HEK293 (cell line): ENCODE measurements around the gene GSK3B.

Source experiments
- CTCF ChIA-PET: fragments of 350-600 bp; formaldehyde crosslinking; extraction: SDS; loops from one replicate; lab custom pipeline; 2021; ENCODE audit warnings: antibody characterized with exemption; lab: Yijun Ruan, JAX
- POLR2A ChIA-PET: fragments of 300-600 bp; formaldehyde crosslinking; extraction: SDS; loops from one replicate; lab custom pipeline; 2020; ENCODE audit warnings: antibody characterized with exemption, inconsistent platforms; lab: Yijun Ruan, JAX
- H3K27ac ChIP-seq: fragments of 200-500 bp; sonication (Bioruptor generic); 2 replicates; pipeline ENCODE4 v1.5.1; 2014; ENCODE audit warnings: low read depth, low read length, control low read depth, inconsistent platforms; ENCODE audit errors: extremely low read depth
- H3K36me3 ChIP-seq, 2 experiments: fragments of 200-500 bp in 1 of 2; sonication (Bioruptor generic) in 1 of 2; 1 replicate in 1 of 2; 2 replicates in 1 of 2; pipeline ENCODE4 v1.5.1; 2014 to 2017; ENCODE audit warnings: inconsistent platforms in 2 of 2, low read length in 2 of 2; ENCODE audit not compliant: control insufficient read depth in 2 of 2, insufficient read depth in 1 of 2
- H3K4me1 ChIP-seq: fragments of 200-500 bp; sonication (Bioruptor generic); 2 replicates; pipeline ENCODE4 v1.5.1; 2014; ENCODE audit warnings: mild to moderate bottlenecking, low read length, inconsistent platforms; ENCODE audit not compliant: control insufficient read depth, insufficient read depth
- H3K4me3 ChIP-seq: 2 replicates; pipeline ENCODE4 v1.5.1; 2011; ENCODE audit warnings: low read depth, mild to moderate bottlenecking, control low read depth, low read length, moderate library complexity
- H3K9me3 ChIP-seq: fragments of 200-500 bp; sonication (Bioruptor generic); 2 replicates; pipeline ENCODE4 v1.5.1; 2014; ENCODE audit warnings: low read depth, low read length, inconsistent platforms; ENCODE audit not compliant: control insufficient read depth, insufficient read depth
- BCL11A ChIP-seq: fragments of 450-650 bp; formaldehyde crosslinking; IDR thresholded peaks from 2 replicates; pipeline ENCODE4 v1.5.1; 2016; ENCODE audit warnings: low read depth, missing biosample characterization, missing genetic modification characterization
- KLF9 ChIP-seq: fragments of 450-650 bp; formaldehyde crosslinking; IDR thresholded peaks from 2 replicates; pipeline ENCODE4 v1.5.1; 2016; ENCODE audit warnings: missing biosample characterization, missing genetic modification characterization, low read depth
- MEIS1 ChIP-seq: sonication (generic); formaldehyde crosslinking; IDR thresholded peaks from 2 replicates; pipeline ENCODE4 v1.8.1; 2022; ENCODE audit warnings: missing genetic modification reagents, mild to moderate bottlenecking, borderline replicate concordance
- MZF1 ChIP-seq: fragments of 450-650 bp; formaldehyde crosslinking; IDR thresholded peaks from 2 replicates; pipeline ENCODE4 v1.5.1; 2017; ENCODE audit warnings: missing biosample characterization, missing genetic modification characterization, borderline replicate concordance
- OVOL3 ChIP-seq: fragments of 450-650 bp; formaldehyde crosslinking; IDR thresholded peaks from 2 replicates; pipeline ENCODE4 v1.5.1; 2016; ENCODE audit warnings: missing biosample characterization, missing genetic modification characterization
- REPIN1 ChIP-seq: fragments of 450-650 bp; formaldehyde crosslinking; IDR thresholded peaks from 2 replicates; pipeline ENCODE4 v1.5.1; 2017; ENCODE audit warnings: missing biosample characterization, missing genetic modification characterization, low read depth
- ZBTB8A ChIP-seq: fragments of 450-650 bp; formaldehyde crosslinking; IDR thresholded peaks from 2 replicates; pipeline ENCODE4 v1.5.1; 2016; ENCODE audit warnings: missing biosample characterization, missing genetic modification characterization
- ZFP37 ChIP-seq: fragments of 450-650 bp; formaldehyde crosslinking; IDR thresholded peaks from 2 replicates; pipeline ENCODE4 v1.5.1; 2016; ENCODE audit warnings: missing biosample characterization, missing genetic modification characterization
- ZNF114 ChIP-seq: fragments of 450-650 bp; formaldehyde crosslinking; IDR thresholded peaks from 2 replicates; pipeline ENCODE4 v1.5.0; 2017; ENCODE audit warnings: missing biosample characterization, missing genetic modification characterization
- ZNF140 ChIP-seq: fragments of 450-650 bp; formaldehyde crosslinking; IDR thresholded peaks from 2 replicates; pipeline ENCODE4 v1.5.1; 2016; ENCODE audit warnings: missing biosample characterization, missing genetic modification characterization
- ZNF239 ChIP-seq: fragments of 450-650 bp; formaldehyde crosslinking; IDR thresholded peaks from 2 replicates; pipeline ENCODE4 v1.5.1; 2016; ENCODE audit warnings: missing biosample characterization, missing genetic modification characterization
- ZNF266 ChIP-seq: fragments of 450-650 bp; formaldehyde crosslinking; IDR thresholded peaks from 2 replicates; pipeline ENCODE4 v1.5.1; 2016; ENCODE audit warnings: missing biosample characterization, missing genetic modification characterization, low read depth
- ZNF341 ChIP-seq: fragments of 450-650 bp; formaldehyde crosslinking; IDR thresholded peaks from 2 replicates; pipeline ENCODE4; 2016; ENCODE audit warnings: low read depth, missing biosample characterization, missing genetic modification characterization
- ZNF558 ChIP-seq: fragments of 450-650 bp; formaldehyde crosslinking; IDR thresholded peaks from 2 replicates; pipeline ENCODE4 v1.5.1; 2016; ENCODE audit warnings: missing biosample characterization, missing genetic modification characterization
- ZNF560 ChIP-seq: fragments of 450-650 bp; formaldehyde crosslinking; IDR thresholded peaks from 2 replicates; pipeline ENCODE4 v1.5.1; 2017; ENCODE audit warnings: missing biosample characterization, missing genetic modification characterization, borderline replicate concordance
- ZNF624 ChIP-seq: fragments of 450-650 bp; formaldehyde crosslinking; IDR thresholded peaks from 2 replicates; pipeline ENCODE4 v1.5.1; 2017; ENCODE audit warnings: missing biosample characterization, missing genetic modification characterization
- ZNF629 ChIP-seq: fragments of 450-650 bp; formaldehyde crosslinking; IDR thresholded peaks from 2 replicates; pipeline ENCODE4 v1.5.1; 2017; ENCODE audit warnings: missing biosample characterization, missing genetic modification characterization
- ZNF76 ChIP-seq: fragments of 450-650 bp; formaldehyde crosslinking; IDR thresholded peaks from 2 replicates; pipeline ENCODE4; 2016; ENCODE audit warnings: low read depth, missing biosample characterization, missing genetic modification characterization, borderline replicate concordance
- ZSCAN30 ChIP-seq: fragments of 450-650 bp; IDR thresholded peaks from 2 replicates; pipeline ENCODE4 v1.5.1; 2018; ENCODE audit warnings: missing biosample characterization, mild to moderate bottlenecking, missing genetic modification characterization, moderate library complexity
- TF ChIP-seq, protein P1 (sequence below): fragments of 450-650 bp; formaldehyde crosslinking; IDR thresholded peaks from 2 replicates; pipeline ENCODE4 v1.5.1; 2016; ENCODE audit warnings: missing biosample characterization, missing genetic modification characterization
- TF ChIP-seq, protein P2 (sequence below): fragments of 450-650 bp; formaldehyde crosslinking; IDR thresholded peaks from 2 replicates; pipeline ENCODE4 v1.5.0; 2017; ENCODE audit warnings: missing biosample characterization, missing genetic modification characterization, borderline replicate concordance
- TF ChIP-seq, protein P3 (sequence below): fragments of 450-650 bp; formaldehyde crosslinking; IDR thresholded peaks from 2 replicates; pipeline ENCODE4 v1.5.1; 2016; ENCODE audit warnings: missing biosample characterization, missing genetic modification characterization

Gene GSK3B

DNA sequence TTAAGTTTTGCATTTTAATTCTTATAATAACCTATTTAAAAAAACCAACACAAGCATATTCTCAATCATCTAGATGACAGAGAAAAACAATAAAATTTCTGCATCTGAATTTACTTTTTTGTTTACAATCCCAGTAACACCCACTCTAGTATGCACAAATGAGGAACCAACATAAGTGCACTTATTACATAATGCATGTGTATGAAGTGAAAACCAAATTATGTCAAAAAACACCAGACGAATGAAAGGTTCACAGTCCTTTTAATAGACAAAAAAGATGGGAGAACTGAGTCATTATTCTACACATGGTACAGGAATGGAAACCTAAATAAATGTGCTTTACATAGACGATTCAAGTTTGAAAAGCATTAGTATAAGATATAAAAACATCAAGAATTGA is 220.6 kb downstream of the GSK3B start (continued):
- TF ChIP-seq ZNF558: no peak
- TF ChIP-seq MZF1 (tag by site-specific recombination): no peak
- TF ChIP-seq ZNF341 (tag by site-specific recombination): no peak
- TF ChIP-seq, protein P1, sequence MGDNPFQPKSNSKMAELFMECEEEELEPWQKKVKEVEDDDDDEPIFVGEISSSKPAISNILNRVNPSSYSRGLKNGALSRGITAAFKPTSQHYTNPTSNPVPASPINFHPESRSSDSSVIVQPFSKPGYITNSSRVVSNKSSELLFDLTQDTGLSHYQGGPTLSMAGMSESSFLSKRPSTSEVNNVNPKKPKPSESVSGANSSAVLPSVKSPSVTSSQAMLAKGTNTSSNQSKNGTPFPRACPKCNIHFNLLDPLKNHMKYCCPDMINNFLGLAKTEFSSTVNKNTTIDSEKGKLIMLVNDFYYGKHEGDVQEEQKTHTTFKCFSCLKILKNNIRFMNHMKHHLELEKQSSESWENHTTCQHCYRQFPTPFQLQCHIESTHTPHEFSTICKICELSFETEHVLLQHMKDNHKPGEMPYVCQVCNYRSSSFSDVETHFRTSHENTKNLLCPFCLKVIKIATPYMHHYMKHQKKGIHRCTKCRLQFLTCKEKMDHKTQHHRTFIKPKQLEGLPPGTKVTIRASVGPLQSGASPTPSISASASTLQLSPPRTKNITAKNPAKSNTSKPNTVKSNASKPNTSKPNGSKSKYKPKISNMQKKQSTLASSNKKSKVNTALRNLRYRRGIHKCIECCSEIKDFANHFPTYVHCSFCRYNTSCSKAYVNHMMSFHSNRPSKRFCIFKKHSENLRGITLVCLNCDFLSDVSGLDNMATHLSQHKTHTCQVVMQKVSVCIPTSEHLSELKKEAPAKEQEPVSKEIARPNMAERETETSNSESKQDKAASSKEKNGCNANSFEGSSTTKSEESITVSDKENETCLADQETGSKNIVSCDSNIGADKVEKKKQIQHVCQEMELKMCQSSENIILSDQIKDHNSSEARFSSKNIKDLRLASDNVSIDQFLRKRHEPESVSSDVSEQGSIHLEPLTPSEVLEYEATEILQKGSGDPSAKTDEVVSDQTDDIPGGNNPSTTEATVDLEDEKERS (tag by site-specific recombination): no peak
- no peak for TF ChIP-seq ZNF76

DNA sequence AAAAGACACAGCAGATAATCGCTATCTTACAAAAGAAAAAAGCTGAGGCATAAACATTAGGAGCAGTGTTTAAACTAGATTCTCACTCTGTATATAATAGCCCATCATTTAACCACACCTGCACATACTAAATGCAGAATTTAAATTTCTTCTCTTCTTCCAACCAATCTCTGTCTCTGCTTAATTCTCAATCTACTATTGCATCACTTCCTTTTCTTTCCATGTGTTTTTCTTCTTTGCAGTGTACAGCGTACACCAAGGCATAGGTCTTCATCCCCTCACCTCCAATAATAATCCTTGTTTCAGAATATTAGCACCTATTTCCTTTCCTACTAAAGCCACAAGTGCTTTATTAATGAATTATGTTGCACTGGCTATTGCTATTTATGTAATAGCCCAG is 221.5 kb downstream of the GSK3B start:
- Histone ChIP-seq H3K36me3 (no peaks in the 10 kb centered on the region), H3K4me3 (no peak overlapping the region), H3K9me3 (no peaks in the 10 kb centered on the region), H3K27ac (no peak overlapping the region), H3K4me1 (no peaks in the 10 kb centered on the region)
- TF ChIP-seq, protein P2, sequence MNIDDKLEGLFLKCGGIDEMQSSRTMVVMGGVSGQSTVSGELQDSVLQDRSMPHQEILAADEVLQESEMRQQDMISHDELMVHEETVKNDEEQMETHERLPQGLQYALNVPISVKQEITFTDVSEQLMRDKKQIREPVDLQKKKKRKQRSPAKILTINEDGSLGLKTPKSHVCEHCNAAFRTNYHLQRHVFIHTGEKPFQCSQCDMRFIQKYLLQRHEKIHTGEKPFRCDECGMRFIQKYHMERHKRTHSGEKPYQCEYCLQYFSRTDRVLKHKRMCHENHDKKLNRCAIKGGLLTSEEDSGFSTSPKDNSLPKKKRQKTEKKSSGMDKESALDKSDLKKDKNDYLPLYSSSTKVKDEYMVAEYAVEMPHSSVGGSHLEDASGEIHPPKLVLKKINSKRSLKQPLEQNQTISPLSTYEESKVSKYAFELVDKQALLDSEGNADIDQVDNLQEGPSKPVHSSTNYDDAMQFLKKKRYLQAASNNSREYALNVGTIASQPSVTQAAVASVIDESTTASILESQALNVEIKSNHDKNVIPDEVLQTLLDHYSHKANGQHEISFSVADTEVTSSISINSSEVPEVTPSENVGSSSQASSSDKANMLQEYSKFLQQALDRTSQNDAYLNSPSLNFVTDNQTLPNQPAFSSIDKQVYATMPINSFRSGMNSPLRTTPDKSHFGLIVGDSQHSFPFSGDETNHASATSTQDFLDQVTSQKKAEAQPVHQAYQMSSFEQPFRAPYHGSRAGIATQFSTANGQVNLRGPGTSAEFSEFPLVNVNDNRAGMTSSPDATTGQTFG (tag by site-specific recombination): no peak
- no peak for TF ChIP-seq MEIS1
- TF ChIP-seq REPIN1 (tag by site-specific recombination): no peak
- TF ChIP-seq ZNF624 (tag by site-specific recombination): no peak
- no peak for TF ChIP-seq ZNF266 (tag by site-specific recombination)
- no peak for TF ChIP-seq BCL11A
- POLR2A ChIA-PET: no interaction called here
- CTCF ChIA-PET: interaction anchor here (0.6 kb wide), 1 partner anchor 986 kb away, joined by 5 read pairs; no protein-coding TSS in a partner anchor

DNA sequence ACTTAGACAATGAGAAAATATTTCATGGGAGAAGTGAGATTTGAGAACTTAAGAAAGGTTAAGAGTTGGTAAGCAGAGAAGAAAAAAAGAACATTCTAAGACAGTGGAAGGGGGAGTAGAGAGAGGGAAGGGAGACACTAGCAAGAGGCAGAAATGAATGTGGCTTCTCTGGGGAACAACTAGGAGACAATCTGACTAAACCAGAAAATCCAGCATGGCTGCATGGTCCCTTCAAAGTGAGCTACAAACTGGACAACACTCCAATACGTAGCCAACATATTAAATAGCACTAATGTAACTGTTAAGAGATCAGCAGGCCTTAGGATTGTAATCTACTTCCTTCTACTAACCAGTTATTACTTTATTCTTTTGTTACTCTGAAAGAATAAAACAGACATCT is 222.7 kb downstream of the GSK3B start:
- Histone ChIP-seq H3K36me3 (no peaks in the 10 kb centered on the region), H3K27ac (no peak overlapping the region), H3K9me3 (no peaks in the 10 kb centered on the region), H3K4me3 (no peak overlapping the region), H3K4me1 (no peaks in the 10 kb centered on the region)
- TF ChIP-seq ZNF114 (tag by site-specific recombination) (no peak), OVOL3 (tag by site-specific recombination) (no peak), ZFP37 (tag by site-specific recombination) (no peak), ZBTB8A (tag by site-specific recombination) (no peak), ZNF140 (tag by site-specific recombination) (no peak), ZSCAN30 (tag by site-specific recombination) (no peak), ZNF560 (tag by site-specific recombination) (no peak), KLF9 (tag by site-specific recombination) (no peak), ZNF239 (no peak), ZNF629 (tag by site-specific recombination) (no peak)
- TF ChIP-seq, protein P3, sequence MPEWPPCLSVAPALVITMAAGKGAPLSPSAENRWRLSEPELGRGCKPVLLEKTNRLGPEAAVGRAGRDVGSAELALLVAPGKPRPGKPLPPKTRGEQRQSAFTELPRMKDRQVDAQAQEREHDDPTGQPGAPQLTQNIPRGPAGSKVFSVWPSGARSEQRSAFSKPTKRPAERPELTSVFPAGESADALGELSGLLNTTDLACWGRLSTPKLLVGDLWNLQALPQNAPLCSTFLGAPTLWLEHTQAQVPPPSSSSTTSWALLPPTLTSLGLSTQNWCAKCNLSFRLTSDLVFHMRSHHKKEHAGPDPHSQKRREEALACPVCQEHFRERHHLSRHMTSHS: no peak
- POLR2A ChIA-PET: no interaction called here
- CTCF ChIA-PET: no interaction called here
